Retinal pigment epithelial cell (primary cell): ENCODE results near the gene GPATCH8.

ENCODE experiments used
- DNase-seq: peaks from one replicate; pipeline ENCODE4 v3.0.0-alpha.2; 2010; ENCODE audit warnings: low read depth
- H3K4me3 ChIP-seq: 2 replicates; pipeline ENCODE4 v1.5.1; 2011; ENCODE audit warnings: mild to moderate bottlenecking, low read length, control low read depth, moderate library complexity
- CTCF ChIP-seq: conservative IDR thresholded peaks from 2 replicates; pipeline ENCODE4 v1.5.1; 2011; ENCODE audit warnings: low read depth, low read length, control low read depth, inconsistent platforms

The GPATCH8 gene

GRCh38 chr17:44499722-44500121 lies 3.5 kb downstream of the GPATCH8 start:
- no peak for TF ChIP-seq CTCF
- no peak overlapping the region for H3K4me3 ChIP-seq
- no peak for DNase-seq

DNA sequence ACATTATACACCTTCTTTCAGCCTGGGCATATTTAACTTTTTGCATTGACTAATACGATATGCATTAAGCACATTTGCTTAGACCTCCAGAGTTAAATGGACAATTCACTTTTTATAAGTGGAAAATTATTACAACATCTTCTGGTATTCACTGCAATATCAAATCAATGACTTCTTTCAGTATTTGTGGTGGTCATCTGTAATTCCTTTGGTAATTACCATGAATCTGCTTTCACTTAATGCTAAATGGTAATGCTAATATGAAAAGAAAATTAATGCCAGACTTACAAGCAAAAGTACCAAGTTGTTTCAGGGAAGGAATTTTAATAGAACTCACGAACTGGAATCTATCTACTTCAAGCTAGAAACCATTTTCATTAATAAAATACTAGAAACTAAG lies 6.4 kb downstream of the GPATCH8 start:
- no peak for TF ChIP-seq CTCF
- H3K4me3 ChIP-seq = no peak overlapping the region
- DNase-seq = no peak

DNA sequence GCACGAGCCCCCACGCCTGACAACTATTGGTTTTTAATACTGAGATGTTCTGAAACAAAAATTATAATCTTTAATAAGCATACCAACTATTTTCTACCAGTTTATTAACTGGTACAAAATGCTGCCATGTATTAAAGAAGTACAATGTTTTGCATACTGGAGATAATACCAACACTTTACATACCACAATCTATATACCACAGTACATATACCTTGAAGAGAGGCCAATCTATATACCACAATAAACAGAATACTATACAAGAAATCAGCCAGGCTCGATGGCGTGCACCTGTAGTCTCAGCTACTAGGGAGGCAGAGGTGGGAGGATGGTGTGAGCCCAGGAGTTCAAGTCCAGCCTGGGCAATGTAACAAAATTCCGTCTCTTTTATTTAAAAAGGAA lies 9.9 kb downstream of the GPATCH8 start:
- H3K4me3 ChIP-seq = no peak overlapping the region
- no peak for TF ChIP-seq CTCF
- no peak for DNase-seq

DNA sequence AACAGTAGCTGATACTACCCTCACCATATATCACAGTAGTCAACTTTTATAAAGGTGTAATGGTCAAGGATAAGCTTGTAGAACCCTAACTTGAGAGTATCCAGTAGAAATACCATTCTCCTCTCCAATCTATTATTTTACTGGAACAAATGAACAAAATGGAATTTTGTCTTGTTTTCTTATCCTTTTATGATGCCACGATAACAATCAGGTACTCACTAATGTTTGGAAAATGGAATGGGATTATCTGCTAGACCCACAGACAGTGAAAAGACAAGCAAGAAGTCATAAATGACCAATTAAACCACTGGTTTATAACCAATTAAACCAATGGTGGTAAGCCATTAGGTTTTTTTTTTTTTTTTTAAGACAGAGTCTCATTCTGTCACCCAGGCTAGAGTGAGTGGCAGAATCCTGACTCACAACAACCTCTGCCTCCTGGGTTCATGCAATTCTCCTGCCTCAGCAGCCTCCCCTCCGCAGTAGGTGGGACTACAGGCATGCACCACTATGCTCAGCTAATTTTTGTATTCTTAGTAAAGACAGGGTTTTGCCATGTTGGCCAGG lies 10.4 kb downstream of the GPATCH8 start:
- no peak overlapping the region for H3K4me3 ChIP-seq
- DNase-seq = no peak
- TF ChIP-seq CTCF = no peak

- TF ChIP-seq CTCF = no peak
- no peak for DNase-seq
- no peak overlapping the region for H3K4me3 ChIP-seq
These were observed 13.6 kb downstream of the GPATCH8 start for GRCh38 chr17:44489581-44489980.

DNA sequence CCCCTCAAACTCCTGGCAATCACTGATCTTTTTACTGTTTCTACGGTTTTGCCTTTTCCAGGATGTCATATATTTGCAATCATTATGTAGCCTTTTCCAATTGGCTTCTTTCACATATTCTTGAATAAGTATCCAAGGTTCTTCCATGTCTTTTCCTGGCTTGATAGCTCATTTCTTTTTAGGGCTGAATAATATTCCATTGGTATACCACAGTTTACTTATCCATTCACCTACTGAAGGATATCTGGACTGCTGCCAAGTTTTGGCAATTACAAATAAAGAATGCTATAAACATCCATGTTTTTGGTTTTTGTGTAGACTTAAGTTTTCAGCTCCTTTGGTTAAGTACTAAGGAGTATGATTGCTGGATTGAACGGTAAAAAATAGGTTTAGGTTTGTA lies 16.0 kb downstream of the GPATCH8 start:
- TF ChIP-seq CTCF = no peak
- no peak overlapping the region for H3K4me3 ChIP-seq
- no peak for DNase-seq

DNA sequence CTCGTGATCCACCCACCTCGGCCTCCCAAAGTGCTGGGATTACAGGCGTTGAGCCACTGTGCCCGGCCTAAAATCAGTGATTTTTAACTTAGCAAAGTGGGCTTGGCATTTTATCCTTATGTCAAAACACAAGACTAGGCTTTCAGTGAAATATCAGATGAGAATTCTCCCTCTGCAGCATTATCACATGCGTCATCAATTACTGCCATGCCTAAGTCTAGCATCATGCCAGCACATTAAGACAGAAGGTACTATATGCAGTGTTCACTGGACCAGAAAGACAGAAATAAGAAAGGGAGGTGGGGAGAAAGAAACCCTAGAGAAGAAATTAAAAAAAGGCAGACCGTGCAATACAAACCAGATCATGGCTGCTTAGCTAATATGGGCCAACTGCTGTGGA lies 29.8 kb downstream of the GPATCH8 start:
- no peak for TF ChIP-seq CTCF
- no peak for DNase-seq
- no peak overlapping the region for H3K4me3 ChIP-seq
